CD4-positive, alpha-beta T cell (primary cell): ENCODE results near the gene MPP7. TPM values are rescaled to one million over a fixed set of nuclear protein-coding genes. Genes with fewer than 3 reads are reported as not detected.

Experiments used
- ATAC-seq: fragments of 200-7000 bp; cut with Tn5 transposase; one replicate; pipeline ENCODE4 v1.10.0; 2022; ENCODE audit warnings: mild to moderate bottlenecking; ENCODE audit not compliant: poor library complexity
- CTCF ChIA-PET: fragments of 350-600 bp; sonication (Branson Sonifier 250); formaldehyde crosslinking; loops from one replicate; lab custom pipeline; 2021; ENCODE audit warnings: antibody characterized with exemption, inconsistent platforms; lab: Charles Lee
- POLR2A ChIA-PET: fragments of 350-600 bp; sonication (Branson Sonifier 250); formaldehyde crosslinking; loops from one replicate; lab custom pipeline; 2021; ENCODE audit warnings: antibody characterized with exemption, inconsistent platforms; lab: Charles Lee
- DNase-seq, 14 experiments: peaks; one replicate each; pipeline ENCODE4 v3.0.0-alpha.2; 2013 to 2020; ENCODE audit warnings: mixed read lengths in 2 of 14
- H3K27ac ChIP-seq, 2 donors: one replicate each; pipeline versions ENCODE4 v1.5.1 to v1.7.0; 2013; ENCODE audit warnings: low read length in 2 of 2, low read depth in 1 of 2, mild to moderate bottlenecking in 1 of 2
- H3K27me3 ChIP-seq, 2 experiments: 1 replicate in 1 of 2; 2 replicates in 1 of 2; pipeline versions ENCODE4 v1.6.1 to v1.7.0; 2013; ENCODE audit warnings: low read length in 2 of 2, control low read depth in 1 of 2, mild to moderate bottlenecking in 1 of 2, moderate library complexity in 1 of 2; ENCODE audit not compliant: insufficient read depth in 2 of 2, control insufficient read depth in 1 of 2
- H3K36me3 ChIP-seq: one replicate; pipeline ENCODE4 v1.6.1; 2013; ENCODE audit warnings: low read length, control low read depth; ENCODE audit not compliant: insufficient read depth
- H3K4me1 ChIP-seq: one replicate; pipeline ENCODE4 v1.6.1; 2013; ENCODE audit warnings: low read length, control low read depth; ENCODE audit not compliant: insufficient read depth
- H3K4me3 ChIP-seq: one replicate; pipeline ENCODE4 v1.5.1; 2013; ENCODE audit warnings: mild to moderate bottlenecking, low read length, moderate library complexity
- H3K9me3 ChIP-seq, 2 experiments: 1 replicate in 1 of 2; 2 replicates in 1 of 2; pipeline versions ENCODE4 v1.6.1 to v1.7.0; 2013; ENCODE audit warnings: low read length in 2 of 2, mild to moderate bottlenecking in 2 of 2, control low read depth in 1 of 2, moderate library complexity in 1 of 2; ENCODE audit not compliant: control insufficient read depth in 1 of 2, insufficient read depth in 1 of 2
- H3K27ac Mint-ChIP-seq: one replicate; pipeline ENCODE4 v1.8.0; 2020; ENCODE audit warnings: mixed read lengths
- H3K27me3 Mint-ChIP-seq: one replicate; pipeline ENCODE4 v1.8.0; 2021; ENCODE audit warnings: mixed read lengths
- H3K36me3 Mint-ChIP-seq: one replicate; pipeline ENCODE4 v1.8.0; 2021; ENCODE audit warnings: low read depth, mixed read lengths
- H3K4me1 Mint-ChIP-seq: one replicate; pipeline ENCODE4 v1.8.0; 2021; ENCODE audit warnings: low read depth, mixed read lengths
- H3K4me3 Mint-ChIP-seq: one replicate; pipeline ENCODE4 v1.8.0; 2020; ENCODE audit warnings: mild to moderate bottlenecking, mixed read lengths
- H3K9me3 Mint-ChIP-seq: one replicate; pipeline ENCODE4 v1.8.0; 2020; ENCODE audit warnings: mixed read lengths
- intact Hi-C, 2 experiments: fragments of 100-400 bp; cut with DNase I in 1 of 2; cut with micrococcal nuclease in 1 of 2; formaldehyde crosslinking; loops; one replicate each; pipeline versions ENCODE4 v1.15.1 to v1.9.0; 2023 to 2025; cut with DNase I, micrococcal nuclease
- total RNA-seq, 174 experiments: library from RNA in 2 of 174; stranded (reverse) in 2 of 174; gene quantifications; one replicate each; pipeline ENCODE4 v1.2.3 and lab custom pipeline; 2021 to 2026
- TF ChIP-seq, protein P1 (sequence below): fragments of 200-600 bp; IDR thresholded peaks from one replicate; pipeline ENCODE4 v1.8.0; 2022; ENCODE audit warnings: antibody characterized with exemption, mild to moderate bottlenecking

Gene MPP7
- total RNA-seq, 2 experiments from 2014 or later: 30.4 to 32.5 TPM

DNA sequence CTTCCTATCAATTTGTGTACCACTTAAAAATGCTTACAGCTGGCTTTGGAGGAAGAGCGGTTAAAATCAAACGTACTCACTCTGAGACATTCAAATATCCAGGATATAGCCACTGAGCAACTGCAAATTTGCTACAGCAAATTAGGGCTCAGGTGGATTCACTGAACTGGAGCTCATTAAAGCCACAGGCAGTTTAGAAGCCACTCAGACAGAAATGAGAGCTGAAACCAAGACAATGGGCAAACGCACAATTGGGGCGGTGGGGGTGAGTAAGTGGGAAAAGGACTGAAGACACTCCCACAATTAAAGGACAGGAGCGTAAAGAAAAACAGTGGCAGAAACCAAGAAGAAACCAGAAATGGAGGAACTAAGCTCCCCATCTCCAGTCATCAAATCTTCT lies 20.5 kb downstream of the MPP7 start:
- CTCF ChIA-PET: no interaction called here
- POLR2A ChIA-PET: interaction anchor here (0.7 kb wide), 1 partner anchor 21 kb away, joined by 3 read pairs; the partner anchor contains the start of gene MPP7

DNA sequence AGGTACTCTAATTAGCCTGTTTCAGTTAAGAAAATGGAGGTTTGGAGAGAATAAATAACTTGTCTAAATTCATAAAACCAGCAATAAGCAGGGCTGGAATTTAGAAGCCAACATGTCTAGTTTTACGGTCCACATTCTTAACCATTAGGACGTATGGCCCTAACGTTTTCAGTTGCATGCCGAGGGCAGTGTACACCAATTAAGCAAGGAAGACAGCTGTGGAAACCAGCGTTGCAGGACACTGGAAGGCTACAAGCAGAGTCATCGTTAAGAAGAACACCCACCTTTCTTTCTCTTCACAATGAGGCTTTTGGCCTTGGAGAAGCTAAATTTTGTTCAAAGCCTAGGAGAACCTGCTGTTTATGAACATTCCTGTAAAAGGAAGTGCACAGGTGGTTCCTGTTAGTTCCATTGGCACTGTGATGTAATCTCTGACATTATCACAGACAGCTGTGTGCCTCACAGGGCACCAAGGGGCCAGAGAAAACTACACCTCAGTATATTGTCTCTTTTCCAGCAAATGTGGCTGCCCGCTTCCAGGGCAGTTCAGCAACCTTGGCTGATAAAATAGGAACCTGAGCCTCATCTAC lies 21.0 kb downstream of the MPP7 start:
- H3K4me3 Mint-ChIP-seq: no peak overlapping the region
- Histone ChIP-seq H3K4me1 (no peaks in the 10 kb centered on the region), H3K9me3 (no peaks in the 10 kb centered on the region), H3K27me3 (no peaks in the 10 kb centered on the region), H3K4me3 (no peak overlapping the region), H3K36me3 (no peaks in the 10 kb centered on the region), H3K27ac (no peak overlapping the region)
- TF ChIP-seq, protein P1, sequence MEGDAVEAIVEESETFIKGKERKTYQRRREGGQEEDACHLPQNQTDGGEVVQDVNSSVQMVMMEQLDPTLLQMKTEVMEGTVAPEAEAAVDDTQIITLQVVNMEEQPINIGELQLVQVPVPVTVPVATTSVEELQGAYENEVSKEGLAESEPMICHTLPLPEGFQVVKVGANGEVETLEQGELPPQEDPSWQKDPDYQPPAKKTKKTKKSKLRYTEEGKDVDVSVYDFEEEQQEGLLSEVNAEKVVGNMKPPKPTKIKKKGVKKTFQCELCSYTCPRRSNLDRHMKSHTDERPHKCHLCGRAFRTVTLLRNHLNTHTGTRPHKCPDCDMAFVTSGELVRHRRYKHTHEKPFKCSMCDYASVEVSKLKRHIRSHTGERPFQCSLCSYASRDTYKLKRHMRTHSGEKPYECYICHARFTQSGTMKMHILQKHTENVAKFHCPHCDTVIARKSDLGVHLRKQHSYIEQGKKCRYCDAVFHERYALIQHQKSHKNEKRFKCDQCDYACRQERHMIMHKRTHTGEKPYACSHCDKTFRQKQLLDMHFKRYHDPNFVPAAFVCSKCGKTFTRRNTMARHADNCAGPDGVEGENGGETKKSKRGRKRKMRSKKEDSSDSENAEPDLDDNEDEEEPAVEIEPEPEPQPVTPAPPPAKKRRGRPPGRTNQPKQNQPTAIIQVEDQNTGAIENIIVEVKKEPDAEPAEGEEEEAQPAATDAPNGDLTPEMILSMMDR: no peak
- H3K9me3 Mint-ChIP-seq: no peaks in the 10 kb centered on the region
- POLR2A ChIA-PET: interaction anchor here (0.7 kb wide), 1 partner anchor 22 kb away, joined by 3 read pairs; the partner anchor contains the start of gene MPP7
- peaks cover 80% of the 10 kb centered on the region for H3K4me1 Mint-ChIP-seq
- intact Hi-C loops: no loop called here
- ATAC-seq: no peak
- H3K36me3 Mint-ChIP-seq: peaks cover 8% of the 10 kb centered on the region
- no peak overlapping the region for H3K27ac Mint-ChIP-seq
- CTCF ChIA-PET: no interaction called here
- no peak for DNase-seq
- H3K27me3 Mint-ChIP-seq: no peaks in the 10 kb centered on the region

More for the DNA sequence above, 20.5 kb downstream of the MPP7 start:
- DNase-seq (no peak), ATAC-seq (no peak)
- H3K36me3 Mint-ChIP-seq: peaks cover 8% of the 10 kb centered on the region
- Histone ChIP-seq H3K9me3 (no peaks in the 10 kb centered on the region), H3K4me3 (no peak overlapping the region), H3K36me3 (no peaks in the 10 kb centered on the region), H3K27me3 (no peaks in the 10 kb centered on the region), H3K27ac (no peak overlapping the region), H3K4me1 (no peaks in the 10 kb centered on the region)
- no peak overlapping the region for H3K27ac Mint-ChIP-seq
- peaks cover 82% of the 10 kb centered on the region for H3K4me1 Mint-ChIP-seq
- H3K27me3 Mint-ChIP-seq: no peaks in the 10 kb centered on the region
- intact Hi-C loops: no loop called here
- H3K9me3 Mint-ChIP-seq: no peaks in the 10 kb centered on the region
- no peak overlapping the region for H3K4me3 Mint-ChIP-seq
- TF ChIP-seq, protein P1: no peak

DNA sequence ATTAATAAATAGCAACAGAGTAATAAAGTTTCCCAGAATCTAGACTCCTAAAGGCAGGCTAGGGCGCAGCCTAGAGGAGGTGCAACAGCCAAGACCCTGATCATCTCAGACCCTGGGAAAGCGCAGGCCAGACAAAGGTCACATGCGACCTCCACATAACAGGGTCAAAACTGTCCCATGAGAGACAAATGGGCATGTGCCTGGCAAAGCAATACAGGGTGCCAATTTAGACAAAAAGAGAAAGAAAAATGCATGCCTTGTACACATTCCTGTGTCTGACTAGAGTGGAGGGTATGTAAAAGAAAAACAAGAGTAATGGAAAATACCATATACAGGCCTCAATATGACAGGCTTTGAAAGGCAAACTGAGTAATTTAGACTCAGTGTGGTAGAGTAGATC lies 22.2 kb downstream of the MPP7 start:
- ChIA-PET POLR2A (no interaction called here), CTCF (no interaction called here)
- H3K27me3 Mint-ChIP-seq: no peaks in the 10 kb centered on the region
- Histone ChIP-seq H3K36me3 (no peaks in the 10 kb centered on the region), H3K4me1 (no peaks in the 10 kb centered on the region), H3K27me3 (no peaks in the 10 kb centered on the region), H3K27ac (no peak overlapping the region), H3K4me3 (no peak overlapping the region), H3K9me3 (no peaks in the 10 kb centered on the region)
- DNase-seq (no peak), ATAC-seq (no peak)
- intact Hi-C loops: no loop called here
- H3K27ac Mint-ChIP-seq: no peak overlapping the region
- H3K4me1 Mint-ChIP-seq: peaks cover 83% of the 10 kb centered on the region
- TF ChIP-seq, protein P1: no peak
- no peak overlapping the region for H3K4me3 Mint-ChIP-seq
- H3K9me3 Mint-ChIP-seq: no peaks in the 10 kb centered on the region
- H3K36me3 Mint-ChIP-seq: peaks cover 8% of the 10 kb centered on the region
